Mucosa of stomach (tissue), 1 donor: ENCODE measurements around the gene LGALS7B.
"Not testable (repeated sequence)": the region's sequence is repeated elsewhere in the genome, so short reads cannot be mapped to it uniquely, and the experiment has no call there.

Source experiments
- H3K27me3 ChIP-seq: one replicate; pipeline ENCODE4 v1.7.0; 2013; ENCODE audit warnings: mild to moderate bottlenecking, low read length; ENCODE audit not compliant: control insufficient read depth, insufficient read depth
- H3K36me3 ChIP-seq: one replicate; pipeline ENCODE4 v1.7.0; 2013; ENCODE audit warnings: low read length; ENCODE audit not compliant: control insufficient read depth, insufficient read depth
- H3K4me1 ChIP-seq: one replicate; pipeline ENCODE4 v1.7.0; 2013; ENCODE audit warnings: mild to moderate bottlenecking, low read length; ENCODE audit not compliant: control insufficient read depth, insufficient read depth
- H3K4me3 ChIP-seq: one replicate; pipeline ENCODE4 v1.7.0; 2013; ENCODE audit warnings: low read length
- H3K9ac ChIP-seq: one replicate; pipeline ENCODE4 v1.7.0; 2013; ENCODE audit warnings: mild to moderate bottlenecking, low read length, moderate library complexity
- H3K9me3 ChIP-seq: one replicate; pipeline ENCODE4 v1.7.0; 2013; ENCODE audit warnings: mild to moderate bottlenecking, low read length, moderate library complexity; ENCODE audit not compliant: control insufficient read depth
- donor health status: Pancreatic carcinoma.

LGALS7B gene

GRCh38 chr19:38788478-38789243 lies at the start of gene LGALS7B:
TSS of gene LGALS7B (plus strand) at chr19:38789200. CDS start at chr19:38789227, 27 bp downstream.
- Histone ChIP-seq H3K36me3 (no peaks in the 10 kb centered on the region), H3K4me1 (peaks cover 3% of the 10 kb centered on the region), H3K27me3 (no peaks in the 10 kb centered on the region), H3K9ac (no peak within 1 kb of the TSS), H3K9me3 (no peaks in the 10 kb centered on the region), H3K4me3 (no peak within 1 kb of the TSS)

DNA sequence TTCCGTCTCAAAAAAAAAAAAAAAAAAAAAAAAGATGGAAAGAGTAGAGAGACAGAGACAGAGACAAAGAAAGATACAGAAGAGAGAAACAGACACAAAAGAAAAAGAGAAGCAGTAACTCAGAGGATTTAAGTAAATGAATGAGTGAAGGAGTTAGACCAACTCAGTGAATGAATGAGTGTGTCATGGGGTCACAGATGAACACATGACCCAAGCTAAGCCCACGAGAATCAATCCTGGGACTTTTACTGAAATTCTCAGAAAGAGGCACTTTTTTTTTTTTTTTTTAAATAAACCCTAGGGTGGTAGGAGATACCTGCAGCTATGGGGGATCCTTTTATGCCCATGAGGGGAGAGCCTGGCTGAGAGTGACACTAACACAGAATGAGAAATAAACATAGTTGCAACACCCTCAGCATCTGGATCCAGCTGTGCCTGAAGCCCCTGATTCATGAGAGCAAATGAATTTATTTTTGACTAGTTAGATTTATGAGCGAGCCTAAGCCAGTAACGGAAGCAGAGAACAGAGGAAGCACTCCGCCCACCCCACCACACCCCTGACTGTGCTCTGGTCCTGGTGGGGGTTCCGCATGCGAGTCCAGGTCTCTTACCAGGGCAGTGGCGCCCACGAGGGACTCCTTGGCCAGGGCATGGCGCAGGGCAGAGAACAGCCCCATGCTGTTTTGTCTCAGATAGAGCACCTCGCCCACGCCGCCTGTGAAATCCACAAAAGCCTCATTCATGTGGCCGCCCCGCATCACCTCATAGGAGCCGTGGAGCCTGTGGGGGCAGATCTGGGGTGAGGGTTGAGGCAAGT lies 49.4 kb upstream of the LGALS7B start:
- no peak overlapping the region for H3K4me3 ChIP-seq
- H3K27me3 ChIP-seq: no peaks in the 10 kb centered on the region
- no peaks in the 10 kb centered on the region for H3K36me3 ChIP-seq
- H3K4me1 ChIP-seq: peaks cover 12% of the 10 kb centered on the region
- no peak overlapping the region for H3K9ac ChIP-seq
- no peaks in the 10 kb centered on the region for H3K9me3 ChIP-seq

- no peaks in the 10 kb centered on the region for H3K9me3 ChIP-seq
- no peaks in the 10 kb centered on the region for H3K27me3 ChIP-seq
- H3K36me3 ChIP-seq: no peaks in the 10 kb centered on the region
- no peak overlapping the region for H3K4me3 ChIP-seq
- peaks cover 6% of the 10 kb centered on the region for H3K4me1 ChIP-seq
- no peak overlapping the region for H3K9ac ChIP-seq
These were observed 48.8 kb upstream of the LGALS7B start for GRCh38 chr19:38740257-38740592.

DNA sequence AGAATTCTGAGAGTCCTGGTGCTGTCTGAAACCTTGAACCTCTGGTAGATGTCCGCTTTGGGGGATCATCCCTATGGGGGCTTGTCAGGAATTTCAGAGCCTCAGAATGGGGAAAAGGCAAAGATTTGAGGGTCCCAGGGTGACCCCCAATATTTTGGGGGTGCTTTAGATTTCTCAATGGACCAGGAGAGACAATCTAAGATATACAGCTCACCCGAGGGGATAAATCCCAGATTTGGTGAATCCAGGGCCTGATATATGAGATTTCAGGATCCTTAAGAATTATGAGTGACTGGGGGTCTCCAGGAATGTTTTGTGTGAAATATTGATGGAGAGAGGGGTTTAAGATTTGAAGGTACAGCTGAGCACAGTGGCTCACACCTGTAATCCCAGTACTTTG lies 48.1 kb upstream of the LGALS7B start:
- H3K4me1 ChIP-seq: peaks cover 5% of the 10 kb centered on the region
- H3K4me3 ChIP-seq: no peak overlapping the region
- no peaks in the 10 kb centered on the region for H3K36me3 ChIP-seq
- no peaks in the 10 kb centered on the region for H3K9me3 ChIP-seq
- H3K9ac ChIP-seq: no peak overlapping the region
- no peaks in the 10 kb centered on the region for H3K27me3 ChIP-seq

- Histone ChIP-seq H3K9ac (no peak overlapping the region), H3K27me3 (no peaks in the 10 kb centered on the region), H3K9me3 (no peaks in the 10 kb centered on the region), H3K4me1 (peaks cover 1% of the 10 kb centered on the region), H3K36me3 (no peaks in the 10 kb centered on the region), H3K4me3 (no peak overlapping the region)
These were observed 47.3 kb upstream of the LGALS7B start for GRCh38 chr19:38741670-38742069.

GRCh38 chr19:38742296-38742695 lies 46.7 kb upstream of the LGALS7B start:
- Histone ChIP-seq H3K9ac (no peak overlapping the region), H3K4me1 (no peaks in the 10 kb centered on the region), H3K9me3 (no peaks in the 10 kb centered on the region), H3K27me3 (no peaks in the 10 kb centered on the region), H3K4me3 (no peak overlapping the region), H3K36me3 (no peaks in the 10 kb centered on the region)

- H3K27me3 ChIP-seq: no peaks in the 10 kb centered on the region
- H3K9me3 ChIP-seq: no peaks in the 10 kb centered on the region
- no peak overlapping the region for H3K4me3 ChIP-seq
- no peaks in the 10 kb centered on the region for H3K36me3 ChIP-seq
- no peak overlapping the region for H3K9ac ChIP-seq
- no peaks in the 10 kb centered on the region for H3K4me1 ChIP-seq
These were observed 46.1 kb upstream of the LGALS7B start for GRCh38 chr19:38742906-38743305.

DNA sequence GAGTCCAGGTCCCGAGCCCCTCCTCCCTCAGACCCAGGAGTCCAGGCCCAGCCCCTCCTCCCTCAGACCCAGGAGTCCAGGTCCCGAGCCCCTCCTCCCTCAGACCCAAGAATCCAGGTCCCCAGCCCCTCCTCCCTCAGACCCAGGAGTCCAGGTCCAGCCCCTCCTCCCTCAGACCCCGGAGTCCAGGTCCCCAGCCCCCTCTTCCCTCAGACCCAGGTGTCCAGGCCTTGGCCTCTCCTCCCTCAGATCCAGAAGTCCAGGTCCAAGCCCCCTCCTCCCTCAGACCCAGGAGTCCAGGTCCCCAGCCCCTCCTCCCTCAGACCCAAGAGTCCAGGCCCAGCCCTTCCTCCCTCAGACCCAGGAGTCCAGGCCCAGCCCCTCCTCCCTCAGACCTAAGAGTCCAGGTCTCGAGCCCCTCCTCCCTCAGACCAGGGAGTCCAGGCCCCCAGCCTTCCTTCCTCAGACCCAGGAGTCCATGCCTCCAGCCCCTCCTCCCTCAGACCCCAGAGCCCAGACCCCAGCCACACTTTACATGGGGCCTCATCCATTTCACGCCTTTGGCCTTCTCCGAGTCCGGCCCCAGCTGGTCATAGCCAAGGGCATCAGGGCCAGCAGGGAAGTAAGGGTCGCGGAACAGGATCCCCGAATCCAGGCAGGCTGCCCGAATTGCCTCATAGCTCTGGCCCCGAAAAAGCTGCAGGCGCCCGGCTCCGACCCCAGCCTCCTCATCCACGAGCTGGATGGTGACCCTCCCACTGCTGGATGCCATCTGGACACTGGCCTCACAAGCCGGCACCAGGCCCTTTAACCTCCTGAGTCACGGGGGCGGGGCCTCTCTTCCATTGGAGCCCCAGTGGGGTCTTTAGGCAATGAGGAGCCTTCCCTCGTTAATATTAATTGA lies 45.4 kb upstream of the LGALS7B start:
- Histone ChIP-seq H3K9me3 (no peaks in the 10 kb centered on the region), H3K9ac (no peak overlapping the region), H3K27me3 (no peaks in the 10 kb centered on the region), H3K4me3 (no peak overlapping the region), H3K36me3 (no peaks in the 10 kb centered on the region), H3K4me1 (no peaks in the 10 kb centered on the region)

- no peaks in the 10 kb centered on the region for H3K36me3 ChIP-seq
- H3K4me1 ChIP-seq: no peaks in the 10 kb centered on the region
- H3K9ac ChIP-seq: no peak within 1 kb of the TSS
- H3K4me3 ChIP-seq: no peak within 1 kb of the TSS
- no peaks in the 10 kb centered on the region for H3K27me3 ChIP-seq
- no peaks in the 10 kb centered on the region for H3K9me3 ChIP-seq
These were observed 44.7 kb upstream of the LGALS7B start, which contains the start of gene CAPN12 for GRCh38 chr19:38744298-38744681. TSS of gene CAPN12 (minus strand) at chr19:38744474. CDS start at chr19:38744165, 309 bp downstream.

DNA sequence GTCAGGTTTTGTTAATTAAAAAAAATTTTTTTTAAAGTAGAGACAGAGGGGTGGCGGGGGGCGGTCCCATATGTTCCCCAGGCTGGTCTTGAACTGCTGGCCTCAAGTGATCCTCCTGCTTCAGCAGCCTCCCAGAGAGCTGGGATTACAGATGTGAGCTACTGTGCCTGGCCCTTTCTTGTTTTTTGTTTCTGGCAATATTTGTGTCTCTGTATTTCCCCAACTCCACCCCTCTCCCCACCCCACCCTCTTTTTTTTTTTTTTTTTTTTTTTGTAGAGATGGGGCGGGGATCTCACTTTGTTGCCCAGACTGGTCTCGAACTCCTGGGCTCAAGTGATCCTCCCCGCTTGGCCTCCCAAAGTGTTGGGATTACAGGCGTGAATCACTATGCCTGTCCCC lies 44.1 kb upstream of the LGALS7B start:
- H3K27me3 ChIP-seq: no peaks in the 10 kb centered on the region
- no peak overlapping the region for H3K9ac ChIP-seq
- no peaks in the 10 kb centered on the region for H3K9me3 ChIP-seq
- H3K4me1 ChIP-seq: no peaks in the 10 kb centered on the region
- no peaks in the 10 kb centered on the region for H3K36me3 ChIP-seq
- no peak overlapping the region for H3K4me3 ChIP-seq

DNA sequence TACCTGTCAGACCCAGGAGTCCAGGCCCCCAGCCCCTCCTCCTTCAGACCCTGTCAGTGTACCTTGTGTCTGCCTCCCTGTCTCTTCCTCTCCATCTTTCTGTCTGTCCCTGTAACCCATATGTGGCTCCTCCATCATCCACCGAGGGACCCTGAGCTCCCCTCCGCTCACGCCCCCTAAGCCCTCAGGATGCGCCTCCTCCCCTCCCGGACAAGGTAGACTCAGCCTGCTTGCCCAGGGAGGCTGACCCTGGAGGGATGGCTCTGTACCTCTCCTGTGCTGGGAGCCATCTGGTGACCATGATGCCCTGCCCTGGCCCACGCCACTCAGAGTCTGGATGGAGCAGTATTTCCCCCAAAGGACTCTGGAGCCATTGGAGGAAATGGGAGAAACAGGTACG lies 43.7 kb upstream of the LGALS7B start:
- Histone ChIP-seq H3K27me3 (no peaks in the 10 kb centered on the region), H3K36me3 (no peaks in the 10 kb centered on the region), H3K9ac (no peak overlapping the region), H3K4me1 (no peaks in the 10 kb centered on the region), H3K4me3 (no peak overlapping the region), H3K9me3 (no peaks in the 10 kb centered on the region)

DNA sequence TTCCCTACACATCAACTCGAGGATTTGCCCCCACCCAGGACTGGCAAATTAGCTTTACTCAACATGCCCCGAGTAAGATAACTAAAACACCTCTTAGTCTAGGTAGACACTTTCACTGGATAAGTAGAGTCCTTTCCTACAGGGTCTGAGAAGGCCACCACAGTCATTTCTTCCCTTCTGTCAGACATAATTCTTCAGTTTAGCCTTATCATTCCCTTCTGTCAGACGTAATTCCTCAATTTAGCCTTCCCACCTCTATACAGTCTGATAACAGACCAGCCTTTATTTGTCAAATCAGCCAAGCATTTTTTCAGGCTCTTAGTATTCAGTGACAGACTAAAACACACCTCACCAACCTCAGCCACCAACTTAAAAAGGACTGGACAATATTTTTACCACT lies 35.2 kb upstream of the LGALS7B start:
- not testable (repeated sequence) for H3K4me3 ChIP-seq, H3K9ac ChIP-seq, H3K4me1 ChIP-seq, H3K27me3 ChIP-seq, H3K36me3 ChIP-seq, H3K9me3 ChIP-seq
